HG03342 (cell line): ENCODE results near the gene STPG4.

Experiments
- ATAC-seq: cut with Tn5 transposase; IDR thresholded peaks from one replicate; pipeline ENCODE4 v1.9.1; 2021; ENCODE audit warnings: mild to moderate bottlenecking, moderate library complexity; ENCODE audit not compliant: unreplicated experiment

STPG4 gene

GRCh38 chr2:47037678-47038077 lies 117.4 kb downstream of the STPG4 start:
- no peak for ATAC-seq
